ENCODE data around the gene SPPL2B. TPM values are rescaled to one million over a fixed set of nuclear protein-coding genes. Genes with fewer than 3 reads are reported as not detected.
"Not testable (repeated sequence)": the region's sequence is repeated elsewhere in the genome, so short reads cannot be mapped to it uniquely, and the experiment has no call there.

SPPL2B gene
- total RNA-seq, 1 donor: 25.5 TPM

GRCh38 chr19:2394054-2394441, 65.6 kb downstream of the SPPL2B start:
- no peak for DNase-seq (ENCODE audit: low read depth)
- H3K4me3 ChIP-seq (ENCODE audit: low read depth, low read length): no peak overlapping the region
- no peak for TF ChIP-seq CTCF (IDR thresholded peaks at IDR 0.05; ENCODE audit: insufficient read depth, low read depth, low read length)

- no peak overlapping the region for H3K4me3 ChIP-seq (ENCODE audit: low read depth, low read length)
- no peak for TF ChIP-seq CTCF (IDR thresholded peaks at IDR 0.05; ENCODE audit: insufficient read depth, low read depth, low read length)
- no peak for DNase-seq (ENCODE audit: low read depth)
These were observed 66.2 kb downstream of the SPPL2B start for GRCh38 chr19:2394442-2395292.

- not testable (repeated sequence) for H3K4me3 ChIP-seq (ENCODE audit: low read depth, low read length); DNase-seq (ENCODE audit: low read depth)
These were observed 66.9 kb downstream of the SPPL2B start for GRCh38 chr19:2395293-2395829.

GRCh38 chr19:2397173-2397572, 68.7 kb downstream of the SPPL2B start:
- not testable (repeated sequence) for H3K4me3 ChIP-seq (ENCODE audit: low read depth, low read length); DNase-seq (ENCODE audit: low read depth)

- no peak for DNase-seq (ENCODE audit: low read depth)
- H3K4me3 ChIP-seq (ENCODE audit: low read depth, low read length): no peak overlapping the region
- TF ChIP-seq CTCF (IDR thresholded peaks at IDR 0.05; ENCODE audit: insufficient read depth, low read depth, low read length): no peak
These were observed 70.3 kb downstream of the SPPL2B start for GRCh38 chr19:2398735-2399305.

- no peak for TF ChIP-seq CTCF (IDR thresholded peaks at IDR 0.05; ENCODE audit: insufficient read depth, low read depth, low read length)
- DNase-seq (ENCODE audit: low read depth): no peak
These were observed 71.1 kb downstream of the SPPL2B start for GRCh38 chr19:2399582-2399981.

More at GRCh38 chr19:2399582-2399981, 71.1 kb downstream of the SPPL2B start:
- H3K4me3 ChIP-seq (ENCODE audit: low read depth, low read length): no peak overlapping the region

Other genes starting within 250 kb of the SPPL2B start
- gene MOB3A, start 232.4 kb upstream of the SPPL2B start, total RNA-seq: 31.2 and 36.7 TPM in 2 replicates
- gene IZUMO4, start 231.8 kb upstream of the SPPL2B start, total RNA-seq: 1.3 TPM in 2 replicates
- gene AP3D1, start 177.1 kb upstream of the SPPL2B start, total RNA-seq: 122 and 140 TPM in 2 replicates
- gene DOT1L, start 164.8 kb upstream of the SPPL2B start, total RNA-seq: 5.6 and 8.4 TPM in 2 replicates
- gene PLEKHJ1, start 92.4 kb upstream of the SPPL2B start, total RNA-seq: 43.6 and 46.4 TPM in 2 replicates
- gene SF3A2, start 91.9 kb upstream of the SPPL2B start, total RNA-seq: 24.6 and 25.1 TPM in 2 replicates
- 0.32 and 1.3 TPM in 2 replicates for gene AMH, start 79.4 kb upstream of the SPPL2B start, total RNA-seq
- gene JSRP1, start 72.3 kb upstream of the SPPL2B start, total RNA-seq: 0.43 TPM in 1 of 2 replicates, not detected in the other
- gene PEAK3, start 46.5 kb upstream of the SPPL2B start, total RNA-seq: under 0.01 TPM in 1 of 2 replicates, not detected in the other
- under 0.01 TPM in 1 of 2 replicates, not detected in the other for gene LINGO3, start 20.5 kb upstream of the SPPL2B start, total RNA-seq
- 69.3 and 78.2 TPM in 2 replicates for gene LSM7, start 98 bp upstream of the SPPL2B start, total RNA-seq
- not detected in 2 replicates for gene TMPRSS9, start 31.6 kb downstream of the SPPL2B start, total RNA-seq
- gene TIMM13, start 98.9 kb downstream of the SPPL2B start, total RNA-seq: 24.2 and 34.8 TPM in 2 replicates
- 58.6 and 92.0 TPM in 2 replicates for gene LMNB2, start 128.3 kb downstream of the SPPL2B start, total RNA-seq
- gene GADD45B, start 147.4 kb downstream of the SPPL2B start, total RNA-seq: 54.8 and 70.9 TPM in 2 replicates

Measured in fibroblast of villous mesenchyme (primary cell).